Spleen (tissue), 11 donors: ENCODE data around the gene POLG. TPM values are rescaled to one million over a fixed set of nuclear protein-coding genes. Genes with fewer than 3 reads are reported as not detected.

Experiments used
- DNase-seq: peaks from one replicate; pipeline ENCODE4 v3.0.0-alpha.2; 2020
- H3K27ac ChIP-seq, 8 donors: fragments of 200-600 bp; sonication (generic) in 7 of 8; 1 replicate in 4 of 8; 2 replicates in 4 of 8; pipeline versions ENCODE4 v1.5.0 to v1.8.0; 2016 to 2021; ENCODE audit warnings: inconsistent platforms in 4 of 8, mild to moderate bottlenecking in 4 of 8, moderate library complexity in 1 of 8
- H3K27me3 ChIP-seq, 7 donors: fragments of 200-600 bp; sonication (generic) in 6 of 7; replicated peaks in 1 of 7; 1 replicate in 4 of 7; 2 replicates in 3 of 7; pipeline versions ENCODE4 v1.5.0 to v1.8.0; 2016 to 2021; ENCODE audit warnings: inconsistent platforms in 3 of 7, mild to moderate bottlenecking in 1 of 7
- H3K36me3 ChIP-seq, 6 donors: fragments of 200-600 bp; sonication (generic) in 5 of 6; 1 replicate in 4 of 6; 2 replicates in 2 of 6; pipeline versions ENCODE4 v1.5.0 to v1.8.0; 2016 to 2021; ENCODE audit warnings: inconsistent platforms in 2 of 6
- H3K4me1 ChIP-seq, 6 donors: fragments of 200-600 bp; sonication (generic) in 5 of 6; 1 replicate in 3 of 6; 2 replicates in 3 of 6; pipeline versions ENCODE4 v1.5.0 to v1.8.0; 2016 to 2021; ENCODE audit warnings: inconsistent platforms in 3 of 6
- H3K4me3 ChIP-seq, 8 donors: fragments of 200-600 bp; sonication (generic) in 7 of 8; 1 replicate in 4 of 8; 2 replicates in 4 of 8; pipeline versions ENCODE4 v1.5.0 to v1.8.0; 2016 to 2021; ENCODE audit warnings: inconsistent platforms in 4 of 8, mild to moderate bottlenecking in 4 of 8, moderate library complexity in 2 of 8
- H3K9me3 ChIP-seq, 8 donors: fragments of 200-600 bp; sonication (generic) in 7 of 8; 1 replicate in 4 of 8; 2 replicates in 4 of 8; pipeline versions ENCODE4 v1.5.0 to v1.8.0; 2016 to 2021; ENCODE audit warnings: inconsistent platforms in 4 of 8
- CTCF ChIP-seq, 11 experiments: fragments of 200-600 bp in 7 of 11; fragments of 450-650 bp in 4 of 11; sonication (generic) in 4 of 11; IDR thresholded peaks in 8 of 11; conservative IDR thresholded peaks in 3 of 11; 1 replicate in 7 of 11; 2 replicates in 4 of 11; pipeline versions ENCODE4 v1.4.0 to v1.8.0; 2016 to 2021; ENCODE audit warnings: antibody characterized with exemption in 11 of 11, inconsistent platforms in 4 of 11, mild to moderate bottlenecking in 1 of 11
- POLR2A ChIP-seq, 3 donors: fragments of 450-650 bp; IDR thresholded peaks; one replicate each; pipeline ENCODE4 v1.5.1; 2017; ENCODE audit warnings: antibody characterized with exemption in 3 of 3, mild to moderate bottlenecking in 1 of 3
- POLR2AphosphoS5 ChIP-seq, 3 donors: sonication (generic); formaldehyde crosslinking; IDR thresholded peaks; one replicate each; pipeline ENCODE4 v1.5.1; 2017; ENCODE audit warnings: antibody characterized with exemption in 3 of 3
- WGBS, 5 donors: extraction: QIAGEN DNeasy Blood & Tissue Kit in 3 of 5; methylation state at CpG; one replicate each; pipeline versions ENCODE4 v1.1.5 to v1.1.7; 2013 to 2018; 5-methylcytosine and 5-hydroxymethylcytosine counted together
- intact Hi-C: fragments of 100-400 bp; cut with DNase I; formaldehyde crosslinking; loops from one replicate; pipeline ENCODE4 v1.15.0; 2023; ENCODE audit warnings: low total_unique reads
- polyA plus RNA-seq, 3 donors: library from polyadenylated mRNA; stranded (reverse); fragments of 200-250 nt; gene quantifications; one replicate each; pipeline ENCODE4 v1.2.1, GENCODE V29; 2013
- total RNA-seq, 7 donors: library from RNA; depleted of rRNA in 3 of 7; stranded (reverse); fragments of >200 nt in 3 of 7; fragmentation: NEBNext Ultra II Directional in 4 of 7; extraction: Animal tissue kit (Norgen Biotek cat#: 25700) in 4 of 7; gene quantifications; one replicate each; pipeline versions ENCODE4 v1.1.0 to v1.2.1, GENCODE V29; 2016 to 2021
- donor health status: healthy with polysubstance abuse.
- donor health status: DM: no; HTN: no; CAD: no; lungs with moderate emphysema.
- donor health status: DM: no; HTN: no; CAD: no.
- donor health status: Bipolar disorder and iron deficiency.
- donor health status: healthy.
- donor health status: DM: no; HTN: no; CAD: no.
- donor health status: DM: yes; HTN: yes; CAD: no.

POLG gene
- total and polyA plus RNA-seq, 10 donors: 38.3 to 105 (median 68.3) TPM

DNA sequence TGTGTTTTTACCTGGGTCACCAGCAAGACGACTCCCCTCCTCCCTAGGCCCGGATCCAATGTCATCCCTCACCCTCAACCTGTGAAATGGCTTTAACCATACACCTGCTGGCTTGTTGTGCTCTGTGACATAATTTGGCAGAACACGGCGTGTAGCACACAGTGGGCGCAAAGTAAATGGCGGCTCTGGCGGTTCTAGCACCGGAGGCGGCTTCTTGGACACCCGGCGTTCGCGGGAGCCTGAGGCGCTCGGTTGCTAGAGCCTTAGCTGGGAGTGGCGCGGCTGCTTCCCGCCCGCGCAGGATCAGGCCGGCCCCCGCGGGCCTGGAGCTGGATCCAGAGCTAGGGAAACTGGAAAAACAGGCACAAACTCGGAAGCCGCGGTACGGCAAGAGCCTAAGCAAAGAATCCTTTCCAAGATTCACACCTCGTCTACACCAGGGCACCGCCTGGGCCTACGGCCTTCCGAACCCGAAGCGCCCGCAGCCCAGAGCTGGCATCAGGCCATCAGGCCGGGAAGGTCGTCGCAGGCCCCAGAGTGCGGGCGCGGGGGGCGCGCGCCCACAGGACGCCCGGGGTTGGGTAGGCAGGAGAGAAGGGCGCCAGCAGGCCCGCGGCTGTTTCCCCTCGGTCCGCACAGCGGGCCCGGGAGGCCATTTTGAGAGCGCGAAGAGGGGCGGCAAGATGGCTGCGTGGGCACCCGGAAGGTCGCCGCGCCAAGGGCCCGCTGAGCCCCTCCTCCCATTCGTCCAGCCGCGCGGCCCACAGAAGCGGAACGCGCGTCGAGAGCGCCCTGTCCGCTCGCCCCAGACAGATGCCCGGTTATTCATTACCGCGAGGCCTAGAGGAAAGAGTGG is 43.9 kb upstream of the POLG start:
- Histone ChIP-seq H3K27ac (peak overlapping the region in 3 of 8 donors; percentile 4 to 40 (median 35)), H3K4me3 (peak overlapping the region; percentile 33 to 70 (median 39)), H3K36me3 (no peaks in the 10 kb centered on the region), H3K9me3 (no peaks in the 10 kb centered on the region), H3K27me3 (peaks cover 6 to 97% (median 78%) of the 10 kb centered on the region in 7 donors), H3K4me1 (peaks cover 8 to 28% (median 22%) of the 10 kb centered on the region in 6 donors)
- no peak for TF ChIP-seq POLR2AphosphoS5 (IDR thresholded peaks at IDR 0.05)
- no peak for TF ChIP-seq POLR2A (IDR thresholded peaks at IDR 0.05)
- TF ChIP-seq CTCF (IDR thresholded peaks at IDR 0.05 in 8 of 11, conservative IDR thresholded peaks at IDR 0.05 in 3 of 11): no peak
- DNase-seq: peak; percentile 70
- intact Hi-C loops: no loop called here
- WGBS, 5 donors: 6 to 22% (median 7%) methylated on average over 23 to 76 of the region's 76 CpGs

DNA sequence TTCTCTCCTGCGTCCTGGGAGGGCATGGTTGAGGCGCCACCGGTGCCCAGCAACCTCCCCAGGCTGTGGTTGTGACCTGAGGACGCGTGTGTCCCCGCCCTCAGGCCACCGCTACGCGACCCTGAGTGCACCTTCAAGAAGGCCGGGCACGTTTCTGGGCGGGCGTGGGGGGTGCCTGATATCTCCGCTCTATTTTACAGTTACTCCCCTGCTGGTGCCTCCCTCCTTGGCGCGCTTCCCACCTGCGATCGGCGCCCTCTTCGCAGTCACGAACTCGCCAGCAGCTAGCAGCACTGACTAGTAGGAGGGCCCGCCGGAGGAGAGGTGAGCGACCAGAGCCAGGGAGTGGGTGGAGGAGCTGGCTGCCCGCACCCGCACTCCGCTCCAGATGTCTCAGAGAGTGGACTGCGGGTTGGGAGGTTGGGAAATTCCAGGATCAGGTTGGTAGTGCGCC is 43.2 kb upstream of the POLG start:
- peak; percentile 68 for DNase-seq
- peaks cover 6 to 97% (median 85%) of the 10 kb centered on the region in 7 donors for H3K27me3 ChIP-seq
- H3K9me3 ChIP-seq: no peaks in the 10 kb centered on the region
- TF ChIP-seq POLR2AphosphoS5 (IDR thresholded peaks at IDR 0.05) (no peak), CTCF (IDR thresholded peaks at IDR 0.05 in 8 of 11, conservative IDR thresholded peaks at IDR 0.05 in 3 of 11) (no peak), POLR2A (IDR thresholded peaks at IDR 0.05) (no peak)
- peak overlapping the region in 6 of 8 donors; percentile 10 to 70 (median 40) for H3K4me3 ChIP-seq
- peaks cover 8 to 28% (median 22%) of the 10 kb centered on the region in 6 donors for H3K4me1 ChIP-seq
- H3K36me3 ChIP-seq: no peaks in the 10 kb centered on the region
- intact Hi-C loops: no loop called here
- H3K27ac ChIP-seq: peak overlapping the region in 2 of 8 donors; percentile 4 to 40
- 8 to 16% (median 12%) methylated on average over 5 to 30 of the region's 30 CpGs for WGBS, 5 donors

DNA sequence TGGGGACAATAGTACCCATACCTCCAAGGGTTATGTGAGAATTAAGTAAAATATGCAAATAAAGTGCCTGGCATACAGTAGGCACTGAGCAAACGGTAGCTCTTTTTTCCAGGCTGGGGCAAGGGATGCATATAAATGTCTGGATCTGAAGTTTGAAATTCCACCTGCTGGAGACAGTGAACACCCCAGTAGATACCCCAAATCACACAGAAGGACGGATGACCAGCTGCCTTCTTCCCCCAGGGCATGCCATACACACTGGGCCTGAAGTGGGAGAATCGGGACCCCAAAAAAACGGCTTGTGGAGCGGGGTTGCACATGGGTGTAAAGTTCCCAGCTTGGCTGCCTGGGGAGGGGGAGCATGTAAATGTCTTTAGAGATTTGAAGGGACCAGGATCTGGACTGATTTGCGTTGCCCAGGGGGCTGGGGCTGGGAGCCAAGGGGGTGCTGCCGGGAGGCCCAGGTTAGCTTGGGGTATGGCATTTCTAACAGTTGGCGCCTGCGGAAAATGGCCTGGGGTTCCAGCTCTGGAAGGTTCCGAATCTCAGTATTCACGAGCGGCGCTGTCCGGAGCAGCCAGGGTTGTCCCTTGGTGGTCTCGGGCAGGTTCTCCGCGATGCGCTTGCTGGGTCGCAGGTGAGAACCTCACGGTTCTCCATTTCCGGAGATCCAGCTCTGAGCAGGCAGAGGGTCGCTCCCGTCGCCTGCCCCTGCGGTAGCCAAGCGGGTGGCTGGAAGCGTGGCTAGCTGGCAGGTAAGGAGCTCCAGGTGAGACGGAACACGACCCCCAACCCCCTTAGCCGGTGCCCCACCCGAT is 42.6 kb upstream of the POLG start:
- WGBS, 5 donors: 13 to 23% (median 20%) methylated on average over 15 to 31 of the region's 31 CpGs
- Histone ChIP-seq H3K9me3 (no peaks in the 10 kb centered on the region), H3K4me1 (peaks cover 8 to 28% (median 22%) of the 10 kb centered on the region in 6 donors), H3K27ac (no peak overlapping the region), H3K27me3 (peaks cover 9 to 100% (median 91%) of the 10 kb centered on the region in 7 donors), H3K4me3 (peak overlapping the region in 4 of 8 donors; percentile 35 to 70 (median 40)), H3K36me3 (no peaks in the 10 kb centered on the region)
- intact Hi-C loops: no loop called here
- TF ChIP-seq POLR2AphosphoS5 (IDR thresholded peaks at IDR 0.05): no peak
- no peak for TF ChIP-seq CTCF (IDR thresholded peaks at IDR 0.05 in 8 of 11, conservative IDR thresholded peaks at IDR 0.05 in 3 of 11)
- no peak for TF ChIP-seq POLR2A (IDR thresholded peaks at IDR 0.05)
- DNase-seq: peak; percentile 50
